Activated B cell treated with CpG ODN at 0.5 μM for 24 hours (primary cell): ENCODE results near the gene MC5R. TPM values are rescaled to one million over a fixed set of nuclear protein-coding genes. Genes with fewer than 3 reads are reported as not detected.

Experiments
- ATAC-seq: fragments of 200-7000 bp; cut with Tn5 transposase; one replicate; pipeline ENCODE4 v1.10.0; 2021; ENCODE audit warnings: low read depth, mild to moderate bottlenecking, moderate library complexity
- CTCF ChIA-PET: fragments of 350-600 bp; sonication (Branson Sonifier 250); formaldehyde crosslinking; loops from one replicate; lab custom pipeline; 2021; ENCODE audit warnings: antibody characterized with exemption; lab: Charles Lee
- POLR2A ChIA-PET: fragments of 350-600 bp; sonication (Branson Sonifier 250); formaldehyde crosslinking; loops from one replicate; lab custom pipeline; 2021; ENCODE audit warnings: antibody characterized with exemption; lab: Charles Lee
- DNase-seq: peaks from one replicate; pipeline ENCODE4 v3.0.0; 2022
- H3K27ac Mint-ChIP-seq: one replicate; pipeline ENCODE4 v1.8.0; 2020; ENCODE audit warnings: mixed read lengths
- H3K27me3 Mint-ChIP-seq: one replicate; pipeline ENCODE4 v1.8.0; 2021; ENCODE audit warnings: mixed read lengths
- H3K36me3 Mint-ChIP-seq: one replicate; pipeline ENCODE4 v1.8.0; 2021; ENCODE audit warnings: low read depth, mixed read lengths
- H3K4me1 Mint-ChIP-seq: one replicate; pipeline ENCODE4 v1.8.0; 2021; ENCODE audit warnings: mixed read lengths
- H3K4me3 Mint-ChIP-seq: one replicate; pipeline ENCODE4 v1.8.0; 2020; ENCODE audit warnings: mild to moderate bottlenecking, mixed read lengths
- H3K9me3 Mint-ChIP-seq: one replicate; pipeline ENCODE4 v1.8.0; 2020; ENCODE audit warnings: mixed read lengths
- intact Hi-C: fragments of 100-400 bp; cut with micrococcal nuclease; formaldehyde crosslinking; loops from one replicate; pipeline ENCODE4 v1.15.1; 2024
- total RNA-seq: library from RNA; stranded (reverse); gene quantifications from 2 replicates; pipeline ENCODE4 v1.2.3, GENCODE V29; 2022
- TF ChIP-seq, protein P1 (sequence below): fragments of 200-600 bp; IDR thresholded peaks from one replicate; pipeline ENCODE4 v1.8.0; 2022; ENCODE audit warnings: antibody characterized with exemption, mild to moderate bottlenecking

The MC5R gene
- total RNA-seq, 1 donor from 2014 or later = not detected

GRCh38 chr18:13871701-13872100, 47.8 kb downstream of the MC5R start:
- CTCF ChIA-PET = no interaction called here
- H3K4me1 Mint-ChIP-seq = no peaks in the 10 kb centered on the region
- no peak overlapping the region for H3K4me3 Mint-ChIP-seq
- ATAC-seq (no peak), DNase-seq (no peak)
- peaks cover 28% of the 10 kb centered on the region for H3K27me3 Mint-ChIP-seq
- no peaks in the 10 kb centered on the region for H3K9me3 Mint-ChIP-seq
- H3K27ac Mint-ChIP-seq = no peak overlapping the region
- no peaks in the 10 kb centered on the region for H3K36me3 Mint-ChIP-seq
- intact Hi-C loops = no loop called here
- POLR2A ChIA-PET = no interaction called here
- TF ChIP-seq, protein P1, sequence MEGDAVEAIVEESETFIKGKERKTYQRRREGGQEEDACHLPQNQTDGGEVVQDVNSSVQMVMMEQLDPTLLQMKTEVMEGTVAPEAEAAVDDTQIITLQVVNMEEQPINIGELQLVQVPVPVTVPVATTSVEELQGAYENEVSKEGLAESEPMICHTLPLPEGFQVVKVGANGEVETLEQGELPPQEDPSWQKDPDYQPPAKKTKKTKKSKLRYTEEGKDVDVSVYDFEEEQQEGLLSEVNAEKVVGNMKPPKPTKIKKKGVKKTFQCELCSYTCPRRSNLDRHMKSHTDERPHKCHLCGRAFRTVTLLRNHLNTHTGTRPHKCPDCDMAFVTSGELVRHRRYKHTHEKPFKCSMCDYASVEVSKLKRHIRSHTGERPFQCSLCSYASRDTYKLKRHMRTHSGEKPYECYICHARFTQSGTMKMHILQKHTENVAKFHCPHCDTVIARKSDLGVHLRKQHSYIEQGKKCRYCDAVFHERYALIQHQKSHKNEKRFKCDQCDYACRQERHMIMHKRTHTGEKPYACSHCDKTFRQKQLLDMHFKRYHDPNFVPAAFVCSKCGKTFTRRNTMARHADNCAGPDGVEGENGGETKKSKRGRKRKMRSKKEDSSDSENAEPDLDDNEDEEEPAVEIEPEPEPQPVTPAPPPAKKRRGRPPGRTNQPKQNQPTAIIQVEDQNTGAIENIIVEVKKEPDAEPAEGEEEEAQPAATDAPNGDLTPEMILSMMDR = no peak

DNA sequence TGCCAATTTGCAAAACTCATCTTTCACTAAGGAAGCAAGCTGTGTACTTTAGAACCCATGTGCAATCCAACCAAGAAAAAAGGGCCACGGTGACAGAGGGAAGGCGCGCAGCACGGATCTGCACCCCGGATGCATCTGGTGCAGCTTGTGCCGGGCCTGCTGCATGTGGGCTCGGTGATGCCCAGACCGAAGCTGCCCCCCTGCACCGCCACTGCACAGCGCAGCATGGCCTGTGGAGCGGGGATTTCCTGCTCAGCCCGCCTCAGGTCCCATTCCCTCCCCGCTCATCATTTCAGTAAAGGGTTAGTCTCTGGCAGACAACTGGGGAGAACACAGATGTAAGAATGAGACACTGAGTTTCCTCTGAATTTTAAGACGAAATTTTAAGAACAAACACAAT, 48.4 kb downstream of the MC5R start:
- TF ChIP-seq, protein P1 = no peak
- no peaks in the 10 kb centered on the region for H3K36me3 Mint-ChIP-seq
- H3K27ac Mint-ChIP-seq = no peak overlapping the region
- DNase-seq = no peak
- ATAC-seq = no peak
- H3K4me3 Mint-ChIP-seq = no peak overlapping the region
- CTCF ChIA-PET = no interaction called here
- POLR2A ChIA-PET = no interaction called here
- peaks cover 26% of the 10 kb centered on the region for H3K27me3 Mint-ChIP-seq
- H3K9me3 Mint-ChIP-seq = no peaks in the 10 kb centered on the region
- no peaks in the 10 kb centered on the region for H3K4me1 Mint-ChIP-seq
- intact Hi-C loops = no loop called here

- Mint-ChIP-seq H3K4me3 (no peak overlapping the region), H3K27me3 (peaks cover 24% of the 10 kb centered on the region), H3K36me3 (no peaks in the 10 kb centered on the region), H3K9me3 (no peaks in the 10 kb centered on the region), H3K27ac (no peak overlapping the region), H3K4me1 (no peaks in the 10 kb centered on the region)
- ChIA-PET CTCF (no interaction called here), POLR2A (no interaction called here)
- intact Hi-C loops = no loop called here
- no peak for ATAC-seq
- TF ChIP-seq, protein P1 = no peak
- DNase-seq = no peak
These were observed 49.0 kb downstream of the MC5R start for GRCh38 chr18:13872932-13873331.

- H3K4me1 Mint-ChIP-seq = no peaks in the 10 kb centered on the region
- POLR2A ChIA-PET = no interaction called here
- DNase-seq = no peak
These were observed 50.6 kb downstream of the MC5R start for GRCh38 chr18:13874558-13874957.

More at GRCh38 chr18:13874558-13874957, 50.6 kb downstream of the MC5R start:
- TF ChIP-seq, protein P1 = no peak
- no peak overlapping the region for H3K4me3 Mint-ChIP-seq
- no peak overlapping the region for H3K27ac Mint-ChIP-seq
- intact Hi-C loops = no loop called here
- peaks cover 13% of the 10 kb centered on the region for H3K27me3 Mint-ChIP-seq
- ATAC-seq = no peak
- H3K9me3 Mint-ChIP-seq = no peaks in the 10 kb centered on the region
- CTCF ChIA-PET = no interaction called here
- H3K36me3 Mint-ChIP-seq = no peaks in the 10 kb centered on the region

Other genes with a start within 250 kb of the MC5R start
- gene FAM210A, start 97.6 kb upstream of the MC5R start, total RNA-seq = 12.6 and 13.9 TPM in 2 replicates
- 45.5 and 48.5 TPM in 2 replicates for gene RNMT, start 97.5 kb upstream of the MC5R start, total RNA-seq
- gene MC2R, start 91.4 kb downstream of the MC5R start, total RNA-seq = not detected in 2 replicates